ENCODE results near the gene MAPK10.

GRCh38 chr4:86256086-86256485 is 103.8 kb downstream of the MAPK10 start:
- TF ChIP-seq POLR2AphosphoS5 (IDR thresholded peaks at IDR 0.05; ENCODE audit: low read depth, low read length) = no peak
- no peak for TF ChIP-seq POLR2A (IDR thresholded peaks at IDR 0.05; ENCODE audit: low read depth, low read length)
- TF ChIP-seq TAF1 (IDR thresholded peaks at IDR 0.05; ENCODE audit: borderline replicate concordance, low read depth, low read length) = no peak

Data from GM12892 (cell line).